Measurements from ENCODE around the gene RAB4A. TPM values are rescaled to one million over a fixed set of nuclear protein-coding genes. Genes with fewer than 3 reads are reported as not detected.

RAB4A gene
- total and polyA plus RNA-seq, 7 experiments from 2014 or later = 9.6 to 47.9 (median 36.7) TPM

- Mint-ChIP-seq H3K9me3 (peaks cover 0 to 6% (median 3%) of the 10 kb centered on the region in 11 donors), H3K36me3 (peaks cover 0 to 4% (median 3%) of the 10 kb centered on the region in 5 donors), H3K4me3 (peak overlapping the region in 9 of 10 donors; percentile 25 to 78 (median 63)), H3K4me1 (peaks cover 25 to 66% (median 52%) of the 10 kb centered on the region in 7 donors), H3K27me3 (peaks cover 0 to 10% (median 0%) of the 10 kb centered on the region in 5 donors), H3K27ac (peak overlapping the region in 8 of 9 donors; percentile 67 to 97 (median 88))
- DNase-seq (no peak), ATAC-seq (no peak)
- intact Hi-C loops (cut with micrococcal nuclease) = no loop called here
- CTCF ChIA-PET = interaction anchor here (0.5 to 2.0 kb wide), 4 partner anchors 22 to 583 kb away, joined by 3 to 5 read pairs (median 4); no protein-coding TSS in a partner anchor
- Histone ChIP-seq H3K9me3 (ENCODE audit: control insufficient read depth in 2 of 3, low read length in 3 of 3) (no peaks in the 10 kb centered on the region), H3K27ac (ENCODE audit: low read depth, low read length) (no peak overlapping the region), H3K4me1 (ENCODE audit: control insufficient read depth in 2 of 2, insufficient read depth in 2 of 2, low read length in 2 of 2) (peaks cover 20 to 46% of the 10 kb centered on the region in 2 donors), H3K27me3 (ENCODE audit: control insufficient read depth in 2 of 2, insufficient read depth in 2 of 2, low read length in 2 of 2) (no peaks in the 10 kb centered on the region), H3K36me3 (ENCODE audit: control insufficient read depth in 2 of 3, insufficient read depth in 3 of 3, low read length in 3 of 3) (no peaks in the 10 kb centered on the region), H3K4me3 (ENCODE audit: low read length) (no peak overlapping the region)
- POLR2A ChIA-PET = no interaction called here
Measured at GRCh38 chr1:229248821-229249817, 21.8 kb upstream of the RAB4A start.

GRCh38 chr1:229249854-229250644 is 20.9 kb upstream of the RAB4A start:
- Histone ChIP-seq H3K4me1 (ENCODE audit: control insufficient read depth in 2 of 2, insufficient read depth in 2 of 2, low read length in 2 of 2) (peaks cover 27 to 55% of the 10 kb centered on the region in 2 donors), H3K9me3 (ENCODE audit: control insufficient read depth in 2 of 3, low read length in 3 of 3) (no peaks in the 10 kb centered on the region), H3K27me3 (ENCODE audit: control insufficient read depth in 2 of 2, insufficient read depth in 2 of 2, low read length in 2 of 2) (no peaks in the 10 kb centered on the region), H3K27ac (ENCODE audit: low read depth, low read length) (peak overlapping the region; percentile 15), H3K36me3 (ENCODE audit: control insufficient read depth in 2 of 3, insufficient read depth in 3 of 3, low read length in 3 of 3) (no peaks in the 10 kb centered on the region), H3K4me3 (ENCODE audit: low read length) (no peak overlapping the region)
- intact Hi-C loops (cut with micrococcal nuclease) = loop anchor here in 1 of 2 donors (5.0 to 10.0 kb wide), 2 partner anchors 113 to 1395 kb away; partner anchors contain the start of gene COG2
- ATAC-seq (peak; percentile 33), DNase-seq (peak in 5 of 9 donors; percentile 24 to 62 (median 46))
- peak overlapping the region in 8 of 9 donors; percentile 67 to 97 (median 88) for H3K27ac Mint-ChIP-seq
- peak overlapping the region in 9 of 10 donors; percentile 12 to 76 (median 44) for H3K4me3 Mint-ChIP-seq
- H3K27me3 Mint-ChIP-seq = peaks cover 0 to 10% (median 0%) of the 10 kb centered on the region in 5 donors
- peaks cover 29 to 74% (median 58%) of the 10 kb centered on the region in 7 donors for H3K4me1 Mint-ChIP-seq
- ChIA-PET POLR2A (interaction anchor here (0.6 kb wide), 1 partner anchor 11 kb away, joined by 3 read pairs; no protein-coding TSS in a partner anchor), CTCF (interaction anchor here (0.6 to 2.0 kb wide), 2 partner anchors 23 to 515 kb away, joined by 3 to 5 read pairs; no protein-coding TSS in a partner anchor)
- no peaks in the 10 kb centered on the region for H3K9me3 Mint-ChIP-seq
- peaks cover 0 to 3% (median 0%) of the 10 kb centered on the region in 5 donors for H3K36me3 Mint-ChIP-seq

- Histone ChIP-seq H3K36me3 (ENCODE audit: control insufficient read depth in 2 of 3, insufficient read depth in 3 of 3, low read length in 3 of 3) (no peaks in the 10 kb centered on the region), H3K9me3 (ENCODE audit: control insufficient read depth in 2 of 3, low read length in 3 of 3) (no peaks in the 10 kb centered on the region), H3K27me3 (ENCODE audit: control insufficient read depth in 2 of 2, insufficient read depth in 2 of 2, low read length in 2 of 2) (no peaks in the 10 kb centered on the region), H3K4me1 (ENCODE audit: control insufficient read depth in 2 of 2, insufficient read depth in 2 of 2, low read length in 2 of 2) (peaks cover 27 to 59% of the 10 kb centered on the region in 2 donors), H3K4me3 (ENCODE audit: low read length) (no peak overlapping the region), H3K27ac (ENCODE audit: low read depth, low read length) (no peak overlapping the region)
- DNase-seq (no peak), ATAC-seq (no peak)
- Mint-ChIP-seq H3K9me3 (no peaks in the 10 kb centered on the region), H3K27me3 (peaks cover 0 to 8% (median 0%) of the 10 kb centered on the region in 5 donors), H3K4me1 (peaks cover 33 to 78% (median 62%) of the 10 kb centered on the region in 7 donors), H3K36me3 (peaks cover 0 to 3% (median 0%) of the 10 kb centered on the region in 5 donors), H3K4me3 (peak overlapping the region in 4 of 10 donors; percentile 2 to 53 (median 42)), H3K27ac (peak overlapping the region in 7 of 9 donors; percentile 59 to 97 (median 77))
- POLR2A ChIA-PET = interaction anchor here (1.0 kb wide), 1 partner anchor 22 kb away, joined by 5 read pairs; no protein-coding TSS in a partner anchor
- CTCF ChIA-PET = interaction anchor here (1.3 to 1.5 kb wide), 3 partner anchors 22 to 586 kb away, joined by 3 to 6 read pairs (median 6); no protein-coding TSS in a partner anchor
- intact Hi-C loops (cut with micrococcal nuclease) = loop anchor here in 1 of 2 donors (5.0 to 10.0 kb wide), 2 partner anchors 114 to 1394 kb away; partner anchors contain the start of gene COG2
Measured at GRCh38 chr1:229251185-229251584, 19.7 kb upstream of the RAB4A start.

- H3K27ac Mint-ChIP-seq = peak overlapping the region; percentile 90 to 99 (median 96)
- DNase-seq (no peak), ATAC-seq (no peak)
- Histone ChIP-seq H3K36me3 (ENCODE audit: control insufficient read depth in 2 of 3, insufficient read depth in 3 of 3, low read length in 3 of 3) (no peaks in the 10 kb centered on the region), H3K27me3 (ENCODE audit: control insufficient read depth in 2 of 2, insufficient read depth in 2 of 2, low read length in 2 of 2) (no peaks in the 10 kb centered on the region), H3K27ac (ENCODE audit: low read depth, low read length) (peak overlapping the region; percentile 71), H3K9me3 (ENCODE audit: control insufficient read depth in 2 of 3, low read length in 3 of 3) (no peaks in the 10 kb centered on the region), H3K4me3 (ENCODE audit: low read length) (no peak overlapping the region), H3K4me1 (ENCODE audit: control insufficient read depth in 2 of 2, insufficient read depth in 2 of 2, low read length in 2 of 2) (peaks cover 27 to 59% of the 10 kb centered on the region in 2 donors)
- H3K27me3 Mint-ChIP-seq = peaks cover 0 to 6% (median 0%) of the 10 kb centered on the region in 5 donors
- POLR2A ChIA-PET = interaction anchor here (1.0 kb wide), 1 partner anchor 23 kb away, joined by 5 read pairs; no protein-coding TSS in a partner anchor
- no peaks in the 10 kb centered on the region for H3K9me3 Mint-ChIP-seq
- H3K4me3 Mint-ChIP-seq = peak overlapping the region in 8 of 10 donors; percentile 7 to 91 (median 79)
- CTCF ChIA-PET = interaction anchor here (0.7 to 1.5 kb wide), 4 partner anchors 23 to 1062 kb away, joined by 3 to 6 read pairs (median 4); no protein-coding TSS in a partner anchor
- peaks cover 33 to 78% (median 62%) of the 10 kb centered on the region in 7 donors for H3K4me1 Mint-ChIP-seq
- intact Hi-C loops (cut with micrococcal nuclease) = loop anchor here (2.0 to 10.0 kb wide), 3 partner anchors 24 to 1392 kb away; partner anchors contain the start of gene COG2 (in 1 of the 2)
- H3K36me3 Mint-ChIP-seq = peaks cover 0 to 3% (median 0%) of the 10 kb centered on the region in 5 donors
Measured at GRCh38 chr1:229252228-229252984, 18.5 kb upstream of the RAB4A start.

GRCh38 chr1:229253151-229253974 is 17.5 kb upstream of the RAB4A start:
- no peaks in the 10 kb centered on the region for H3K9me3 Mint-ChIP-seq
- intact Hi-C loops (cut with micrococcal nuclease) = loop anchor here (1.0 to 10.0 kb wide), 6 partner anchors 25 to 1391 kb away; partner anchors contain the start of gene COG2 (in 1 of the 2)

More at GRCh38 chr1:229253151-229253974, 17.5 kb upstream of the RAB4A start:
- CTCF ChIA-PET = interaction anchor here (0.7 to 6.4 kb wide), 12 partner anchors 25 to 587 kb away, joined by 3 to 107 read pairs (median 12); partner anchors contain the start of genes NUP133 and RHOU
- Histone ChIP-seq H3K9me3 (ENCODE audit: control insufficient read depth in 2 of 3, low read length in 3 of 3) (no peaks in the 10 kb centered on the region), H3K27ac (ENCODE audit: low read depth, low read length) (peak overlapping the region; percentile 71), H3K36me3 (ENCODE audit: control insufficient read depth in 2 of 3, insufficient read depth in 3 of 3, low read length in 3 of 3) (no peaks in the 10 kb centered on the region), H3K27me3 (ENCODE audit: control insufficient read depth in 2 of 2, insufficient read depth in 2 of 2, low read length in 2 of 2) (no peaks in the 10 kb centered on the region), H3K4me3 (ENCODE audit: low read length) (peak overlapping the region; percentile 14), H3K4me1 (ENCODE audit: control insufficient read depth in 2 of 2, insufficient read depth in 2 of 2, low read length in 2 of 2) (peaks cover 30 to 64% of the 10 kb centered on the region in 2 donors)
- ATAC-seq = peak; percentile 89
- H3K27me3 Mint-ChIP-seq = peaks cover 0 to 9% (median 0%) of the 10 kb centered on the region in 5 donors
- H3K4me3 Mint-ChIP-seq = peak overlapping the region; percentile 71 to 92 (median 84)
- peak overlapping the region; percentile 90 to 99 (median 96) for H3K27ac Mint-ChIP-seq
- H3K36me3 Mint-ChIP-seq = peaks cover 0 to 3% (median 0%) of the 10 kb centered on the region in 5 donors
- peaks cover 40 to 77% (median 69%) of the 10 kb centered on the region in 7 donors for H3K4me1 Mint-ChIP-seq
- DNase-seq = peak in 7 of 9 donors; percentile 53 to 81 (median 72)
- POLR2A ChIA-PET = interaction anchor here (0.6 to 2.8 kb wide), 9 partner anchors 8 to 765 kb away, joined by 3 to 25 read pairs (median 6); partner anchors contain the start of genes CCSAP and NUP133
